ES-I3 (cell line): ENCODE results near the gene WBP1L.
"Not testable (repeated sequence)": the region's sequence is repeated elsewhere in the genome, so short reads cannot be mapped to it uniquely, and the experiment has no call there.

ENCODE experiments used
- H3K36me3 ChIP-seq: 2 replicates; pipeline ENCODE4 v1.6.1; 2013; ENCODE audit warnings: mild to moderate bottlenecking, low read length, control low read depth, moderate library complexity; ENCODE audit not compliant: insufficient read depth
- H3K4me1 ChIP-seq: 2 replicates; pipeline ENCODE4 v1.6.1; 2013; ENCODE audit warnings: mild to moderate bottlenecking, control low read depth, low read length; ENCODE audit not compliant: insufficient read depth
- H3K9ac ChIP-seq: 2 replicates; pipeline ENCODE4 v1.6.1; 2013; ENCODE audit warnings: low read depth, mild to moderate bottlenecking, low read length, moderate library complexity
- H3K9me3 ChIP-seq: 2 replicates; pipeline ENCODE4 v1.6.1; 2013; ENCODE audit warnings: mild to moderate bottlenecking, low read length, moderate library complexity; ENCODE audit not compliant: control insufficient read depth, insufficient read depth

The WBP1L gene

DNA sequence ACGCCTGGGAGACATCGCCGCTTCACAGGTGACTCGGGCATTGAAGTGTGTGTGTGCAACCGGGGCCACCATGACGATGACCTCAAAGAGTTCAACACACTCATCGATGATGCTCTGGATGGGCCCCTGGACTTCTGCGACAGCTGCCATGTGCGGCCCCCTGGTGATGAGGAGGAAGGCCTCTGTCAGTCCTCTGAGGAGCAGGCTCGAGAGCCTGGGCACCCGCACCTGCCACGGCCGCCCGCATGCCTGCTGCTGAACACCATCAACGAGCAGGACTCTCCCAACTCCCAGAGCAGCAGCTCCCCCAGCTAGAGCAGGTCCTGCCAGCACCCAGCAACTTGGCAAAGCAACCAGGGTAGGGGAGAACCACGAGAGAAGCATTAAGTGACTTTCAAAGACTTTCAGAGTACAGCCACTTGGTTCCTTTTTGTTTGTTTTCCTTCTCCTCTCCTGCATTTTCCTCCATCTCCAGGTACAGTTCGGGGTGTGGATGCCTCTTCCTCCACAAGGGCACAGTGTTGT lies 69.3 kb downstream of the WBP1L start:
- no peak overlapping the region for H3K9ac ChIP-seq

DNA sequence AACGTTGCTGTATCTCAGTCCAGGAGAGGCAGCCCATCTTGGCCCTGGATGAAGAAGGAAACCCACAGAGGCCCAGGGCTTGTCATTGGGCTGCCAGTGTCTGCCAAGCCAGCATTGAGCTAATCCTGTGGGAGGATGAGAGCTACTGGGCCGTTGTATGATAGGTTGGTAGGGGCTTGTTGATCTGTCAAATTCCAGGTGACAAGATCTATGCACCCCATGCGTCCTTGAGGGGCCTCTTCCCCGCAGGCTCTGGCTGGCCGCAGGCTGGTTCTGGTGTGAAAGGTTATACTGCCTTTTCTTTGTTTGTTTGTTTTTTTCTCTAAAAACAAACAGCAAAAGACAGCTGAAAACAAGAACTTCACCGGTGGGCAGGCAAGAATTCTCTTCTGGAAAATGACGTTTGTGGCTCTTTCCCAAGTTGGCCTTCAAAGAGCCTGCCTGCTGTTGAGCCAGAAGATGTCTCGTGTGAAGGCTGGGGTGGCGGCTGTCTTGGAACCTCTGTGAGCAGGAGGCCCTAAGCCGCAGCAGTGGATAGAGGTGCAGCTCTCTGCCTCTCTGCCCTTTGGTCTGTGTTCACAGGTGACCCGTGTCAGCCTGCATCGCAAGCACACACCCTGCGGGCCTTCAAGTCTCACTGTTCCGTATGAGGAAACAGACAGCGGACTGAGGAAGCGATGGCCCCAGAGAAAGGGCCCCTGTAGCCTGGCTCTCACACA lies 70.1 kb downstream of the WBP1L start:
- Histone ChIP-seq H3K36me3 (peaks cover 4% of the 10 kb centered on the region; the same call in 1 of the 2 replicates), H3K9me3 (no peaks in the 10 kb centered on the region), H3K9ac (no peak overlapping the region), H3K4me1 (peaks cover 19% of the 10 kb centered on the region)

More for the DNA sequence above, 69.3 kb downstream of the WBP1L start:
- Histone ChIP-seq H3K9me3 (no peaks in the 10 kb centered on the region), H3K4me1 (peaks cover 27% of the 10 kb centered on the region), H3K36me3 (peaks cover 4% of the 10 kb centered on the region; the same call in 1 of the 2 replicates)

DNA sequence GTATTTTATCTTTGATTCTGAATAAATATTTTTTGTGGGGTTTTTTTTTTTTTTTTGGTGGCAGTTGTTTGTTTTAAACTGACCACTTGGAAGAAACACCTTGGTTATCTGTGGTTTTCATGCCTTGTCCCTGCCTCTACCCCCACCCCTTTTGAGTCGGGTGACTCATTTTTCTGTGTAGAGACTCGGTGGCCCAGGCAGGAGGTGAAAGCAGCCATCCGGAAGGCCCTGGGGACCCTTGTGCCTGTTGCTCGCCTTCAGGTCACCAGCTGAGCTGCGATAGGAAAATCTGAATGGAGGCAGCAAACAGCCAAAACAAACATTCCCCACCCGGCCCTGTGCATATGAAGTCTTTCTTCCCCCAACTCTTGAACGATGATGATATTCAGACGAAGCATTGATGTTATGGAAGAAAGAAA lies 70.7 kb downstream of the WBP1L start:
- H3K9ac ChIP-seq, result no peak overlapping the region
- H3K4me1 ChIP-seq, result peaks cover 19% of the 10 kb centered on the region
- no peaks in the 10 kb centered on the region for H3K9me3 ChIP-seq
- H3K36me3 ChIP-seq, result peaks cover 4% of the 10 kb centered on the region; the same call in 1 of the 2 replicates

DNA sequence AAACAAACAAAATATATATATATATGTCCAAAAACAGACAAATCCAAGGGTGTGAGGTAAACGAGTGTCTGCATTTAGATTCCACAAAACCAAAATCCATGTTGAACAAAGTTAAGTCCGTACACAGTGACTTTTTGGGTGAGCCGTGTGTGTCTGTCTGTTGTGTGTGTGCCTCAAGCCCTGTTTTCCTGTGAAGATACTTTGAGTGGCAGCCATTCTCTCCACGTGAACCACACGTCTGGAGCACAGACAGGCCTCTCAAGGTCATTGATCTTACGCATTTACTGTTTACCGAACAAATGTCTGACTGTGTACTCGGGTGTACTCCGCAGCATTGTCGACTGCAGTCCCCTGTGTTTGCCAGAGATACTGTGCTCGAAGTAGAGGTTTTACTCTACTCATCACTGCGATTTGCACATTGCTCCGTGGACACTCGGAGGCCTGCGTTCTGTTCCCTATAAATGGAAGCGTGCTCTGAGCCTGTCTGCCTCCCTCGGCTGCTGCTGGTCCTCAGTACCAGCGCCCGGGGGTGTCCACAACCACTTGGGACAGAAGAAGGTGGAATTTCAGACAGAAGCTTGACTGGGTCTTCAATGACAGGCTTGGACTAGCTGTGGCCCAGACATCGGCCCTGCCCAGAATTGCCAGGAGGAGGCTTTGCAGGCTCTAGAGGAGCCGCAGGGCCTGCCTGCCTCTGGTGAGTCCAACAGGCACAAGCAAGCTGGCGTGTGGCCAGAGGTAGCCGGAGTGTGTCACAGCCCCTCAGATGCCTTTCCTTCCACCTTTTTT lies 71.3 kb downstream of the WBP1L start:
- Histone ChIP-seq H3K36me3 (peaks cover 4% of the 10 kb centered on the region; the same call in 1 of the 2 replicates), H3K4me1 (peaks cover 19% of the 10 kb centered on the region), H3K9ac (no peak overlapping the region), H3K9me3 (no peaks in the 10 kb centered on the region)

DNA sequence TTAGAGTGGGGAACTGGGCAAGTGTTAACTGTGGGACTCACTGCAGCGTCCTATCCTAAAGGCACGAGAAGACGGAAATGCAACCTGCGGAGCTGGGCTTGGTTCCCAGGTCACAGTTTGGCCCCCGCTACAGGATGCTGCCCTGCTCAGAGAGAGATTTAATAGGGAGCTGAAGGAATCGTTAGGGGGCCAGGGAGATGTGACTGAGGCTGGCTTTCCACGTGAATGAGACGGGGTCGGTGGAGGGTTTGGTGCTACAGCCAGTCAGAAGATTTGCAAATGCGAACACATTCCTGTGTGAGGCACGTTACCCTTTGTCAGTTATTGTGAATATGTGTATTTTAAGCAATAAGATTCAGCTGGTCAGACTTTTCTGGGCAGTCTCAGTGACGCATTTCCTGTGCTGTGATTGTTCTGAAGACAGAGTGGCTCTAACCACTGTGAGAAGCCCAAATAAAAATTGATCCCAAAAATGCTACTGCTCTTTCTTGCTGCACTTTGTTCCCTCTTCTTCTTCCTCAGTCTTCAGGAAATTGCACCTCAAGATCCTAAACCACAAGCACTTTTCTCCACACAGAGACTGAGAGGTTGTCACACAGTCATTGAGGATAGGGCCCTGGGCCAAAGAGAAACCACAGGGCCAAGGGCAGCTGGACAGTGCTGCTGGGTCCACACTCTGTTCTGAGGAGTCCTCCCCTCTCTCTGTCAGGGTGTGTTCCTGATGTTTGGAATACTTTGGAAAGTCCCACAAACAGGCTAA lies 72.2 kb downstream of the WBP1L start:
- Histone ChIP-seq H3K4me1 (peaks cover 19% of the 10 kb centered on the region), H3K36me3 (peaks cover 3% of the 10 kb centered on the region; the same call in 1 of the 2 replicates), H3K9me3 (no peaks in the 10 kb centered on the region), H3K9ac (no peak overlapping the region; the same call in 1 of the 2 replicates)

DNA sequence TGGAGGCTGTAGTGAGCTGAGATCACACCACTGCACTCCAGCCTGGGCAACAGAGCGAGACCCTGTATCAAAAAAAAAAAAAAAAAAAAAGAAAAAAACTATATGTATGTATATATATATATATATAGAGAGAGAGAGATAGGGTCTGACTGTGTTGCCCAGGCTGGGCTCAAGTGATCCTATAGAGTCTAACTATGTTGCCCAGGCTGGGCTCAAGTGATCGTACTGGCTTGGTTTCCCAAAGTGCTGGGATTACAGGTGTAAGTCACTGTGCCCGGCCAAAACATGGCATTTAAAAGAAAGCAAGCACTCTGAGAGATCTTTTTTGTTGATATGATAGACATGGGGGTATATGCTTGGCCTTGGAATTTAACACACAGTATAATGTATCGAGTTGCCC lies 73.4 kb downstream of the WBP1L start:
- Histone ChIP-seq H3K9ac (no peak overlapping the region), H3K4me1 (peaks cover 19% of the 10 kb centered on the region)

DNA sequence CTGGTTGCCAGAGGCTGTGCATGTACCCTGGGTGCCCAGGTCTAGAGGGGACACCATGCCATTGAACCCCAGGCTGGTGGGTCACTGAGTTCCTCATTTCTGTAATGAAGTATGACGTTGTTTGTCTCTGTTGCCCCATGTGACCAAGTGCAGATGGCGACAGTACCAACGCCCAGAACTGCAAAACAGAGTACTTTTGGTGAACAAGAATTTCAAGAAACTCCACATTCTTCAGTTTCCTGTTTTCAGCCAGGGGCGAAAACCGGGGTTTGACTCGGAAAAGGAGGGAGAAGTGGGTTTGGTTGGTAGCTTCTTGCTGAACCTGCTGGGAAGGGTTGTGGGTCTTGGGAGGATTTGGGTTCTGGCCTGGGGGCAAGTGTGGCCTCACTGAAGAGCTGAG lies 75.3 kb downstream of the WBP1L start:
- Histone ChIP-seq H3K9me3 (no peaks in the 10 kb centered on the region), H3K9ac (no peak overlapping the region), H3K4me1 (peaks cover 19% of the 10 kb centered on the region)

More for the DNA sequence above, 73.4 kb downstream of the WBP1L start:
- H3K9me3 ChIP-seq, result no peaks in the 10 kb centered on the region
- no peaks in the 10 kb centered on the region for H3K36me3 ChIP-seq

DNA sequence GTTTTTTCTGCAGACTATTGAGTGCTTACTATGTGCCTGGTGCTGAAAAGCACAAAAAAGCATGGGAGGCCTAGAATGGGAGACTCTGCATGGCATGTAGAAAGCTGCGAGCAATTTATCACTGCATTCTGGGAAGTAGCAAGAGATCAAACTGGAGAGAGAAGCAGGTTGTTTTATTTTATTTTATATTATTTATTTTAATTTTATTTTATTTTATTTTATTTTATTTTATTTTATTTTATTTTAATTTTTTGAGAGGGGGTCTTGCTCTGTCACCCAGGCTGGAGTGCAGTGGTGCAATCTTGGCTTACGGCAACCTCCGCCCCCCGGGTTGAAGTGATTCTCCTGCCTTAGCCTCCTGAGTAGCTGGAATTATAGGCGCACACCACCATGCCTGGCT lies 76.3 kb downstream of the WBP1L start:
- not testable (repeated sequence) for H3K9me3 ChIP-seq, H3K9ac ChIP-seq, H3K36me3 ChIP-seq
- peaks cover 14% of the 10 kb centered on the region for H3K4me1 ChIP-seq

More for the DNA sequence above, 75.3 kb downstream of the WBP1L start:
- H3K36me3 ChIP-seq, result no peaks in the 10 kb centered on the region

DNA sequence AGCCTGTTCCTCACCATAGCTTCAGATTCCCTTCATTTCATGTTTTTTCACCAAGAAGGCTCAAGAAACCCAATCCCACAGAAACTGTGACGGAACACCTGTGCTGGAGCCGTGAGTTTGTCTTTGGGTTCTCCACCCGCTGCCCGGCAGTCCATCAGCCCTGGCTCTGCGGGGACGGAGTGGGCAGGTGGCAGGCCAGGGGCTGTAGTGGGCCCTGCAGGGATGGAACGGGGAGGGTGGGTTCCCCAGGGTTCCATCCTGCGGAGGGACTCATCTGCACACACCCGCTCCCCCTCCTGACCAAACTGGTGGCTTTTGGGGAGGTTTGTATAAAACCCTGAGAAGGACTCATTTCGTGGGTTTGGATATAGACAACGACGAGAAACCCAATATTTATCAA lies 78.5 kb downstream of the WBP1L start:
- Histone ChIP-seq H3K4me1 (no peaks in the 10 kb centered on the region), H3K36me3 (no peaks in the 10 kb centered on the region), H3K9me3 (no peaks in the 10 kb centered on the region), H3K9ac (no peak overlapping the region)

DNA sequence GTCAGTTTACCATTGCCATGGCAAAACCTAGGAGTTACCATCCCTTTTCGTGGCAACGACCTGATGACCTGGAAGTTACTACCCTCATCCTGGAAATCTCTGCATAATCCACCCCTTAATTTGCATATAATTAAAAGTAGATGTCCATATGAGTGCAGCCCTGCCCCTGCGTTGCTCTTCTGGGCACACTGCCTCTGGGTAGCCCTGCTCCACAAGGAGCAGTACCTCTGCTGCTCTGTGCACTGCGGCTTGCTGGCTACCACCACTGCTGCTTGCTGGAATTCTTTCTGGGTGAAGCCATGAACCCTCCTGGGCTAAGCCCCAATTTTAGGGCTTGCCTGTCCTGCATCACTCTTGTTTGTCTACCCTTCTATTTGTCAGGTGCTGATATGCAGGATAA lies 80.9 kb downstream of the WBP1L start:
- H3K9ac ChIP-seq, result no peak overlapping the region
- H3K9me3 ChIP-seq, result no peaks in the 10 kb centered on the region
- no peaks in the 10 kb centered on the region for H3K4me1 ChIP-seq
- H3K36me3 ChIP-seq, result no peaks in the 10 kb centered on the region

DNA sequence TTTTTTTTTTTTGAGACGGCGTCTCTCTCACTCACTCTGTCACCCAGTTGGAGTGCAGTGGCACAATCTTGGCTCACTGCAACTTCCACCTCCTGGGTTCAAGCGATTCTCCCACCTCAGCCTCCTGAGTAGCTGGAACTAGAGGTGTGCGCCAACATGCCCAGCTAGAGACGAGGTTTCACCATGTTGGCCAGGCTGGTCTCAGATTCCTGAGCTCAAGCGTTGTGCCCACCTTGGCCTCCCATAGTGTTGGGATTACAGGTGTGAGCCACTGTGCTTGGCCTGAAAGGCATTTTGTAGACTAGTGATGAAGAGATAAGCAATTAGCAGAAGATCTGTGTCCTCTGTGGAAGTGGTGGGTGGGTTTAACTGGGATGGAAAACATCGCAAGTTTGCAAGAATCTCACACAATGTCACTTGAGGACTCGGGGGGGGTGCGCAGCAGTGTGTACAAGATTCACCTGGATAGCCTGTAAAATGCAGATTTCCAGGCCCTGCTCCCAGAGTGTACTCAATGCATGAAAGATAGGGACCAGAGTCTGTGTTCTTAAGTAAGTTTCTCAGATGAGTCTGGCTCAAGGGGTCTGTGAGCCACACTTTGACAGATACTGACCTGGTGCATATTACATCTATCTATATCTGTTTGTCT lies 82.5 kb downstream of the WBP1L start:
- H3K9me3 ChIP-seq, result no peaks in the 10 kb centered on the region
- H3K9ac ChIP-seq, result no peak overlapping the region
- no peaks in the 10 kb centered on the region for H3K36me3 ChIP-seq
- no peaks in the 10 kb centered on the region for H3K4me1 ChIP-seq

DNA sequence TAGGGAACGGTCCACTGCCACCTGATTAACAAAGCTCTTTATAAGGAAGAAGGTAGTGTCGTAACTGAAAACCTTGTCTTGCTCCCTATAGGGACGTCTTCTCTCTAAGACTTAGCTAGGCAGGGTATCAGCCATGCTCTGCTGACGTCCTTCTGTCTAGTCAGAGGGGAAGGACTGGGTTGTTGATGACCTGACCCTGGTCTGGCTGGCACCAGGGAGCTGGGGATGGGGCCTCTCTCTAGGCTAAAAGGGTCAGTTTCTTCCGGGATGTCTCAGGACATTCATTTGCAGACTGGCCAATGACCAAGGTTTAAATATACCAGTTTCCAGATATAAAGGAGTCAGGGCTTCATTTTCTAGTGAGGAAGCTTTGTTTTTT lies 83.8 kb downstream of the WBP1L start:
- Histone ChIP-seq H3K9ac (no peak overlapping the region), H3K36me3 (no peaks in the 10 kb centered on the region), H3K9me3 (no peaks in the 10 kb centered on the region), H3K4me1 (no peaks in the 10 kb centered on the region)

DNA sequence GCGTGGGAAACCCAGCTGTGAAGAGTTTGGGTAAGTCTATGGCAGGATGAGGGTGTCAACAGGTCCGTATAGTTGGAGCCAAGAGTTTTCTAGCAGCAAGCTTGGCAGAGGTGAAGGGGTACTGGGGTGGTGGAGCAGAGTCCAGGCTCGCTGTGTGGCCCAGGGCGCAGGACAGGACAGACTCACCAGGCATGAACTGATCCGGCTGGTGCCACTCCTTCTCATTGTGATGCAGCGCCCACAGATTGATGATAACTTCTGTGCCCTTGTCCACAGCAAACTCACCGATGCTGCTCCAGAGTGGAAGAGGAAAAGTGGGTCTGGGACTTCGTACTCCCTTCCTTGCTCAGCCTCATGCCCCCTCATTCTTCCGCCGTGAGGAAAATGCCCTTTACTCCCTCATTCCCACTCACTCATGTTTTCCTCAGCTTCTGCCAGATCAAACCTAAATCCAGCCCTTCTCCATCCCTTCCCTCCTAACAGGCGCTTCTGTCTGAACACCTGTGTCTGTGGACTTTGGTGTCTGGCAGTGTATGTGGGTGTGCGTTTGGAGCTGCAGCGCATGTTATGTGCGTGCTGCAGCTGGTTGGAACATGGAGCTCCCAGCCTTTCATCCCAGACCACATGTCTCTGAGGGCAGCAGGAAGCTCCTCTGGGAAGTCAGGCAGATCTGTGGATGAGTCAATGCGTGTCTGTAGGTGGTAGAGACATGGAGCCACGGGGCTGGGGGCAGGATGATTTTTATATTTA lies 87.7 kb downstream of the WBP1L start:
- H3K36me3 ChIP-seq, result no peaks in the 10 kb centered on the region
- no peaks in the 10 kb centered on the region for H3K4me1 ChIP-seq
- H3K9me3 ChIP-seq, result no peaks in the 10 kb centered on the region
- H3K9ac ChIP-seq, result no peak overlapping the region
